Measurements from ENCODE around the gene EXOC4. TPM values are rescaled to one million over a fixed set of nuclear protein-coding genes. Genes with fewer than 3 reads are reported as not detected.
A peak's percentile ranks its signal among the peaks of the same experiment; 100 is the strongest.

Gene EXOC4
- total RNA-seq, 1 experiment from 2014 or later = 75.8 TPM

- no peak overlapping the region for H3K23ac ChIP-seq (ENCODE audit: insufficient read length, low read depth, low read length)
- H3K18ac ChIP-seq (ENCODE audit: insufficient read length, low read depth, low read length) = no peak overlapping the region
- H3K36me3 Mint-ChIP-seq (ENCODE audit: insufficient read depth in 1 of 3, low read depth in 3 of 3) = no peaks in the 10 kb centered on the region
Measured at GRCh38 chr7:133693281-133693680, 440.4 kb downstream of the EXOC4 start.

More at GRCh38 chr7:133693281-133693680, 440.4 kb downstream of the EXOC4 start:
- no peak overlapping the region for H3K4me2 ChIP-seq (ENCODE audit: insufficient read depth, insufficient read length, low read length)
- Mint-ChIP-seq H3K27me3 (ENCODE audit: low read depth) (no peaks in the 10 kb centered on the region), H3K4me1 (peaks cover 16 to 23% of the 10 kb centered on the region in 2 experiments), H3K4me3 (no peak overlapping the region), H3K27ac (0 out of 7 replicates have a peak overlapping the region, but pooled peaks of 1 of the 3 experiments have one; percentile 22), H3K9me3 (no peaks in the 10 kb centered on the region)
- H2BK120ac ChIP-seq (ENCODE audit: low read depth, low read length, poor library complexity, severe bottlenecking) = no peak overlapping the region
- H2BK12ac ChIP-seq (ENCODE audit: insufficient read length, low read depth, low read length) = no peak overlapping the region
- no peak for DNase-seq
- no peak overlapping the region for H3K9ac ChIP-seq (ENCODE audit: extremely low read depth, insufficient read length, low read length)
- H4K20me1 ChIP-seq (ENCODE audit: control insufficient read depth, insufficient read depth, insufficient read length) = no peaks in the 10 kb centered on the region
- no peak overlapping the region for H3K56ac ChIP-seq (ENCODE audit: insufficient read length, low read depth, low read length)
- H3K79me1 ChIP-seq (ENCODE audit: insufficient read depth, low read depth, low read length, poor library complexity, severe bottlenecking) = no peaks in the 10 kb centered on the region
- H3K27me3 ChIP-seq (ENCODE audit: insufficient read depth, low read length) = no peaks in the 10 kb centered on the region
- no peak overlapping the region for H4K5ac ChIP-seq (ENCODE audit: insufficient read length, low read depth, low read length)
- no peak overlapping the region for H4K91ac ChIP-seq (ENCODE audit: insufficient read length, low read depth, low read length)
- H2BK20ac ChIP-seq (ENCODE audit: low read depth, low read length, poor library complexity, severe bottlenecking) = no peak overlapping the region
- H3K14ac ChIP-seq (ENCODE audit: insufficient read depth, low read length) = no peak overlapping the region; the same call in 1 of the 2 replicates
- no peak overlapping the region for H2AK5ac ChIP-seq (ENCODE audit: insufficient read length, low read length)
- no CpG with 5 or more reads among the region's 5 CpGs for WGBS (ENCODE audit: extremely low coverage, insufficient read length, low lambda C conversion rate)
- H3K4ac ChIP-seq (ENCODE audit: low read depth, low read length) = no peak overlapping the region
- TF ChIP-seq CTCF (conservative IDR thresholded peaks at IDR 0.05) = no peak
- H2BK15ac ChIP-seq (ENCODE audit: low read depth, low read length) = no peak overlapping the region
- no peak overlapping the region for H2BK5ac ChIP-seq (ENCODE audit: insufficient read length, low read length)
- no peaks in the 10 kb centered on the region for H3K9me3 ChIP-seq (ENCODE audit: control insufficient read depth, low read depth, low read length)
- H3K27ac ChIP-seq (ENCODE audit: insufficient read length, low read depth, low read length) = no peak overlapping the region
- no peaks in the 10 kb centered on the region for H3K23me2 ChIP-seq (ENCODE audit: insufficient read length, low read depth, low read length, poor library complexity, severe bottlenecking)
- no peaks in the 10 kb centered on the region for H3K79me2 ChIP-seq (ENCODE audit: insufficient read depth, low read length)
- no peak overlapping the region for H4K8ac ChIP-seq (replicated peaks; ENCODE audit: insufficient read length, low read depth, low read length)
- H2AFZ ChIP-seq (ENCODE audit: low read length) = no peak overlapping the region
- H3T11ph ChIP-seq (ENCODE audit: low read length) = no peak overlapping the region
- no peaks in the 10 kb centered on the region for H3K4me1 ChIP-seq (ENCODE audit: insufficient read depth, low read length)
